HCT116 (cell line): ENCODE results near the gene PRPSAP1. TPM values are rescaled to one million over a fixed set of nuclear protein-coding genes. Genes with fewer than 3 reads are reported as not detected.

Source experiments
- ATAC-seq: fragments of 200-7000 bp; cut with Tn5 transposase; 2 replicates; pipeline ENCODE4 v1.9.1; 2020; ENCODE audit warnings: mild to moderate bottlenecking, moderate library complexity
- BruUV-seq: library from RNA; stranded (reverse); fragments of 400-500 nt; replicated peaks from 2 replicates; lab custom pipeline; 2021; lab: Mats Ljungman, UMichigan
- CTCF ChIA-PET: fragments of 300-600 bp; sonication (Branson Sonifier 250); formaldehyde crosslinking; loops from one replicate; lab custom pipeline; 2021; ENCODE audit warnings: antibody characterized with exemption; lab: Charles Lee
- POLR2A ChIA-PET: fragments of 300-600, 350-600 bp; sonication (Branson Sonifier 250); formaldehyde crosslinking; loops from one replicate; lab custom pipeline; 2021; ENCODE audit warnings: antibody characterized with exemption; lab: Charles Lee
- RAD21 ChIA-PET, 2 experiments: fragments of 300-600 bp; sonication (Branson Sonifier 250); formaldehyde crosslinking; loops; one replicate each; lab custom pipeline; 2023; ENCODE audit warnings: low total read pairs in 2 of 2; ENCODE audit not compliant: uncharacterized antibody in 2 of 2, unreplicated experiment in 2 of 2, low non-redundant PET in 1 of 2; lab: Charles Lee
- DNase-seq: peaks from one replicate; pipeline ENCODE4 v3.0.0-alpha.2; 2010; ENCODE audit warnings: low read depth, low spot score
- H2AFZ ChIP-seq: fragments of 200-600 bp; shearing (Covaris generic), sonication (generic); 2 replicates; pipeline ENCODE4 v1.6.1; 2017; ENCODE audit warnings: low read depth, mixed run types, mixed read lengths, antibody characterized with exemption, low read length; ENCODE audit not compliant: poor library complexity, severe bottlenecking
- H3K27ac ChIP-seq: 2 replicates; pipeline ENCODE4 v1.5.1; 2012; ENCODE audit warnings: low read depth, low read length
- H3K27me3 ChIP-seq: fragments of 200-600 bp; sonication (generic); 2 replicates; pipeline ENCODE4 v1.6.1; 2016; ENCODE audit warnings: mixed run types, low read length, mixed read lengths; ENCODE audit not compliant: insufficient read depth
- H3K36me3 ChIP-seq, 2 experiments: fragments of 200-500 bp in 1 of 2; fragments of 200-600 bp in 1 of 2; sonication (Bioruptor generic) in 1 of 2; sonication (generic) in 1 of 2; 2 replicates each; pipeline versions ENCODE4 v1.5.1 to v1.6.1; 2014 to 2016; ENCODE audit warnings: low read length in 2 of 2, inconsistent platforms in 1 of 2, mixed read lengths in 1 of 2, mixed run types in 1 of 2; ENCODE audit not compliant: insufficient read depth in 2 of 2, control insufficient read depth in 1 of 2
- H3K4me1 ChIP-seq, 2 experiments: fragments of 200-600 bp in 1 of 2; sonication (generic) in 1 of 2; 2 replicates each; pipeline versions ENCODE4 v1.5.1 to v1.6.1; 2012 to 2017; ENCODE audit warnings: low read length in 2 of 2, inconsistent platforms in 1 of 2, mild to moderate bottlenecking in 1 of 2, mixed read lengths in 1 of 2, mixed run types in 1 of 2, moderate library complexity in 1 of 2; ENCODE audit not compliant: insufficient read depth in 2 of 2, control insufficient read depth in 1 of 2
- H3K4me2 ChIP-seq: fragments of 200-600 bp; sonication (generic); 2 replicates; pipeline ENCODE4 v1.6.1; 2017; ENCODE audit warnings: mixed run types, low read length, mixed read lengths
- H3K4me3 ChIP-seq, 2 experiments: fragments of 200-600 bp in 1 of 2; sonication (generic) in 1 of 2; replicated peaks in 1 of 2; 2 replicates each; pipeline ENCODE4 v1.5.1; 2011 to 2016; ENCODE audit warnings: low read length in 2 of 2, control low read depth in 1 of 2, low read depth in 1 of 2, mild to moderate bottlenecking in 1 of 2, mixed read lengths in 1 of 2, mixed run types in 1 of 2
- H3K79me2 ChIP-seq: fragments of 200-600 bp; sonication (generic); 2 replicates; pipeline ENCODE4 v1.6.1; 2017; ENCODE audit warnings: mild to moderate bottlenecking, mixed run types, low read length, moderate library complexity, mixed read lengths; ENCODE audit not compliant: insufficient read depth
- H3K9ac ChIP-seq: fragments of 200-600 bp; sonication (generic); 2 replicates; pipeline ENCODE4 v1.6.1; 2016; ENCODE audit warnings: low read length, mixed read lengths
- H3K9me2 ChIP-seq: fragments of 200-600 bp; sonication (generic), shearing (Covaris generic); 2 replicates; pipeline ENCODE4 v1.6.1; 2017; ENCODE audit warnings: mixed run types, mild to moderate bottlenecking, moderate library complexity; ENCODE audit not compliant: insufficient read depth
- H3K9me3 ChIP-seq, 2 experiments: fragments of 200-500 bp in 1 of 2; fragments of 200-600 bp in 1 of 2; sonication (Bioruptor generic) in 1 of 2; sonication (generic) in 1 of 2; 2 replicates each; pipeline ENCODE4 v1.6.1; 2014 to 2017; ENCODE audit warnings: low read length in 2 of 2, mixed read lengths in 2 of 2, inconsistent platforms in 1 of 2, low read depth in 1 of 2, mild to moderate bottlenecking in 1 of 2, mixed run types in 1 of 2, moderate library complexity in 1 of 2; ENCODE audit not compliant: control insufficient read depth in 1 of 2, insufficient read depth in 1 of 2
- H4K20me1 ChIP-seq: fragments of 200-600 bp; sonication (generic), shearing (Covaris generic); 2 replicates; pipeline ENCODE4 v1.6.1; 2017; ENCODE audit warnings: mixed run types, mild to moderate bottlenecking, moderate library complexity; ENCODE audit not compliant: insufficient read depth
- CBX3 ChIP-seq: IDR thresholded peaks from 2 replicates; pipeline ENCODE4 v1.6.1; 2012; ENCODE audit warnings: low read depth
- CEBPB ChIP-seq: IDR thresholded peaks from 2 replicates; pipeline ENCODE4 v1.6.1; 2012; ENCODE audit warnings: low read depth
- ELF1 ChIP-seq: IDR thresholded peaks from 2 replicates; pipeline ENCODE4 v1.6.1; 2012; ENCODE audit warnings: low read depth, borderline replicate concordance
- EZH2 ChIP-seq: fragments of 200-600 bp; sonication (generic); IDR thresholded peaks from 2 replicates; pipeline ENCODE4 v1.6.1; 2017; ENCODE audit warnings: antibody characterized with exemption, mixed run types
- EZH2phosphoT487 ChIP-seq: fragments of 200-600 bp; IDR thresholded peaks from 2 replicates; pipeline ENCODE4 v1.6.1; 2018; ENCODE audit warnings: antibody characterized with exemption, borderline replicate concordance
- FOSL1 ChIP-seq: IDR thresholded peaks from 2 replicates; pipeline ENCODE4 v1.6.1; 2012; ENCODE audit warnings: low read depth
- JUND ChIP-seq: IDR thresholded peaks from 2 replicates; pipeline ENCODE4 v1.6.1; 2012
- MAX ChIP-seq: IDR thresholded peaks from 2 replicates; pipeline ENCODE4 v1.6.1; 2012
- POLR2A ChIP-seq: IDR thresholded peaks from 2 replicates; pipeline ENCODE4 v1.7.0; 2011; ENCODE audit warnings: borderline replicate concordance; ENCODE audit not compliant: insufficient read depth, insufficient read length; ENCODE audit errors: extremely low read depth
- POLR2AphosphoS5 ChIP-seq: IDR thresholded peaks from 2 replicates; pipeline ENCODE4 v1.6.1; 2011; ENCODE audit warnings: mild to moderate bottlenecking, low read depth, low read length, moderate library complexity
- RAD21 ChIP-seq: IDR thresholded peaks from 2 replicates; pipeline ENCODE4 v1.6.1; 2012; ENCODE audit warnings: low read depth, mild to moderate bottlenecking
- REST ChIP-seq: IDR thresholded peaks from 2 replicates; pipeline ENCODE4 v1.6.1; 2012; ENCODE audit warnings: low read depth
- SIN3A ChIP-seq: IDR thresholded peaks from 2 replicates; pipeline ENCODE4 v1.6.1; 2012; ENCODE audit warnings: low read depth
- SP1 ChIP-seq: IDR thresholded peaks from 2 replicates; pipeline ENCODE4 v1.6.1; 2012; ENCODE audit warnings: low read depth
- TCF7L2 ChIP-seq: IDR thresholded peaks from 2 replicates; pipeline ENCODE4 v1.7.0; 2011; ENCODE audit warnings: borderline replicate concordance, inconsistent platforms; ENCODE audit not compliant: insufficient read depth, insufficient read length; ENCODE audit errors: extremely low read depth
- YY1 ChIP-seq: IDR thresholded peaks from 2 replicates; pipeline ENCODE4 v1.6.1; 2011; ENCODE audit warnings: low read length, low read depth, moderate library complexity, mild to moderate bottlenecking; ENCODE audit not compliant: insufficient replicate concordance; ENCODE audit errors: extremely low read depth
- ZFX ChIP-seq: fragments of 450-650 bp; IDR thresholded peaks from 2 replicates; pipeline ENCODE4 v1.6.1; 2017
- intact Hi-C: fragments of 100-400 bp; cut with micrococcal nuclease; formaldehyde crosslinking; loops from 2 replicates; pipeline ENCODE4 v1.10.0; 2022
- total RNA-seq: library from RNA; stranded (reverse); gene quantifications from one replicate; pipeline ENCODE4 v1.2.1, GENCODE V29; 2021; ENCODE audit not compliant: unreplicated experiment
- TF ChIP-seq, protein P1 (sequence below): IDR thresholded peaks from 2 replicates; pipeline ENCODE4 v1.6.1; 2012
- TF ChIP-seq, protein P2 (sequence below): IDR thresholded peaks from 2 replicates; pipeline ENCODE4 v1.6.1; 2011; ENCODE audit warnings: mild to moderate bottlenecking, low read length, moderate library complexity; ENCODE audit not compliant: insufficient replicate concordance; ENCODE audit errors: extremely low read depth

Gene PRPSAP1
- total RNA-seq, 1 experiment from 2014 or later = 81.4 TPM

- ChIA-PET RAD21 (interaction anchor here (0.6 to 1.8 kb wide), 15 partner anchors 15 to 270 kb away, joined by 3 to 8 read pairs (median 3); partner anchors contain the start of gene UBALD2 (in 1 of the 2)), POLR2A (interaction anchor here (0.9 to 2.2 kb wide), 2 partner anchors 154 to 158 kb away, joined by 3 to 5 read pairs; no protein-coding TSS in a partner anchor), CTCF (interaction anchor here (0.6 to 5.1 kb wide), 39 partner anchors 9 to 375 kb away, joined by 3 to 132 read pairs (median 5); partner anchors contain the start of genes CDK3, EVPL, EXOC7 and MRPL38)
- Histone ChIP-seq H3K9me3 (no peaks in the 10 kb centered on the region), H3K4me2 (no peak overlapping the region), H3K79me2 (no peaks in the 10 kb centered on the region), H3K27ac (no peak overlapping the region), H4K20me1 (no peaks in the 10 kb centered on the region), H3K4me3 (no peak overlapping the region), H3K9ac (no peak overlapping the region), H3K9me2 (no peaks in the 10 kb centered on the region)
- BruUV-seq = no TSS peak
- TF ChIP-seq RAD21 = no peak
- no peak for TF ChIP-seq TCF7L2
- no peak for TF ChIP-seq MAX
- no peak for TF ChIP-seq REST
- TF ChIP-seq FOSL1 = no peak
- no peak for TF ChIP-seq EZH2
- TF ChIP-seq, protein P1, sequence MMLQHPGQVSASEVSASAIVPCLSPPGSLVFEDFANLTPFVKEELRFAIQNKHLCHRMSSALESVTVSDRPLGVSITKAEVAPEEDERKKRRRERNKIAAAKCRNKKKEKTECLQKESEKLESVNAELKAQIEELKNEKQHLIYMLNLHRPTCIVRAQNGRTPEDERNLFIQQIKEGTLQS = no peak
- no peak for TF ChIP-seq CEBPB
- TF ChIP-seq, protein P2, sequence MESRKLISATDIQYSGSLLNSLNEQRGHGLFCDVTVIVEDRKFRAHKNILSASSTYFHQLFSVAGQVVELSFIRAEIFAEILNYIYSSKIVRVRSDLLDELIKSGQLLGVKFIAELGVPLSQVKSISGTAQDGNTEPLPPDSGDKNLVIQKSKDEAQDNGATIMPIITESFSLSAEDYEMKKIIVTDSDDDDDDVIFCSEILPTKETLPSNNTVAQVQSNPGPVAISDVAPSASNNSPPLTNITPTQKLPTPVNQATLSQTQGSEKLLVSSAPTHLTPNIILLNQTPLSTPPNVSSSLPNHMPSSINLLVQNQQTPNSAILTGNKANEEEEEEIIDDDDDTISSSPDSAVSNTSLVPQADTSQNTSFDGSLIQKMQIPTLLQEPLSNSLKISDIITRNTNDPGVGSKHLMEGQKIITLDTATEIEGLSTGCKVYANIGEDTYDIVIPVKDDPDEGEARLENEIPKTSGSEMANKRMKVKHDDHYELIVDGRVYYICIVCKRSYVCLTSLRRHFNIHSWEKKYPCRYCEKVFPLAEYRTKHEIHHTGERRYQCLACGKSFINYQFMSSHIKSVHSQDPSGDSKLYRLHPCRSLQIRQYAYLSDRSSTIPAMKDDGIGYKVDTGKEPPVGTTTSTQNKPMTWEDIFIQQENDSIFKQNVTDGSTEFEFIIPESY = no peak
- TF ChIP-seq ELF1 = no peak
- TF ChIP-seq ZFX = no peak
- TF ChIP-seq SIN3A = no peak
- no peak for TF ChIP-seq JUND
- no peak for TF ChIP-seq POLR2AphosphoS5
- TF ChIP-seq POLR2A = no peak
- no peak for TF ChIP-seq CBX3
- no peak for TF ChIP-seq YY1
- no peak for TF ChIP-seq EZH2phosphoT487
- TF ChIP-seq SP1 = no peak
- TF ChIP-seq, all 23 proteins: peak for 0
- peak; percentile 17; the same call in 1 of the 2 replicates for ATAC-seq
- no peak overlapping the region for H2AFZ ChIP-seq
- intact Hi-C loops = loop anchor here (1.0 to 5.0 kb wide), 5 partner anchors 98 to 375 kb away; partner anchors contain the start of gene EVPL
- no peak for DNase-seq
- H3K36me3 ChIP-seq = no peaks in the 10 kb centered on the region
- H3K27me3 ChIP-seq = no peaks in the 10 kb centered on the region
- peaks cover 0 to 15% of the 10 kb centered on the region in 2 experiments; a peak in 2 of 4 replicates for H3K4me1 ChIP-seq
Observed at GRCh38 chr17:76279742-76280287, 73.9 kb downstream of the PRPSAP1 start.
